GM12878 (cell line): ENCODE data around the gene CCDC106. TPM values are rescaled to one million over a fixed set of nuclear protein-coding genes. Genes with fewer than 3 reads are reported as not detected.

Experiments
- ATAC-seq: fragments of 200-7000 bp; cut with Tn5 transposase; 3 replicates; pipeline ENCODE4 v1.9.1; 2020; ENCODE audit warnings: mild to moderate bottlenecking, moderate library complexity
- BruUV-seq: library from RNA; stranded (reverse); fragments of 400-500 nt; replicated peaks from 2 replicates; lab custom pipeline; 2021; lab: Mats Ljungman, UMichigan
- CTCF ChIA-PET: fragments of 300-600 bp; sonication (Branson Sonifier 250); formaldehyde crosslinking; extraction: SDS; loops from one replicate; lab custom pipeline; 2021; ENCODE audit warnings: inconsistent platforms; lab: Yijun Ruan, JAX
- POLR2A ChIA-PET: fragments of 350-600 bp; formaldehyde crosslinking; extraction: SDS; loops from one replicate; lab custom pipeline; 2021; ENCODE audit warnings: inconsistent platforms; lab: Charles Lee
- RAD21 ChIA-PET: fragments of 300-600 bp; sonication (Branson Sonifier 250); formaldehyde crosslinking; loops from one replicate; lab custom pipeline; 2023; ENCODE audit warnings: antibody characterized with exemption; ENCODE audit not compliant: unreplicated experiment; lab: Charles Lee
- SMC1A ChIA-PET: fragments of 300-600 bp; sonication (Branson Sonifier 250); formaldehyde crosslinking; loops from one replicate; lab custom pipeline; 2023; ENCODE audit not compliant: unreplicated experiment, uncharacterized antibody; lab: Charles Lee
- DNase-seq: peaks from one replicate; pipeline ENCODE4 v3.0.0-alpha.2; 2011; ENCODE audit warnings: low read depth, low spot score
- FAIRE-seq: peaks from 3 replicates; lab custom pipeline; 2011; peaks lifted over from hg19 to GRCh38; lab: Jason Lieb, UNC
- H2AFZ ChIP-seq: 2 replicates; pipeline ENCODE4 v1.6.0; 2011; ENCODE audit warnings: low read depth, low read length, control low read depth; ENCODE audit not compliant: control insufficient read depth
- H3K27ac ChIP-seq: 2 replicates; pipeline ENCODE4 v1.5.1; 2011; ENCODE audit warnings: control low read depth; ENCODE audit not compliant: control insufficient read depth, insufficient read depth
- H3K27me3 ChIP-seq, 2 experiments: replicated peaks in 1 of 2; 2 replicates each; pipeline versions ENCODE4 v1.6.0 to v1.6.1; 2011; ENCODE audit warnings: low read length in 1 of 2; ENCODE audit not compliant: control insufficient read depth in 2 of 2, insufficient read depth in 2 of 2
- H3K36me3 ChIP-seq, 2 experiments: 2 replicates each; pipeline ENCODE4 v1.5.1; 2011; ENCODE audit warnings: low read length in 1 of 2; ENCODE audit not compliant: control insufficient read depth in 2 of 2, insufficient read depth in 2 of 2
- H3K4me1 ChIP-seq: 2 replicates; pipeline ENCODE4 v1.6.1; 2011; ENCODE audit warnings: mild to moderate bottlenecking, low read length, moderate library complexity, mixed read lengths; ENCODE audit not compliant: control insufficient read depth, insufficient read depth
- H3K4me2 ChIP-seq: 2 replicates; pipeline ENCODE4 v1.6.0; 2011; ENCODE audit warnings: control low read depth; ENCODE audit not compliant: control insufficient read depth, insufficient read depth
- H3K4me3 ChIP-seq: fragments of 200-600 bp; sonication (generic); 2 replicates; pipeline ENCODE4 v1.5.1; 2016
- H3K79me2 ChIP-seq: 2 replicates; pipeline ENCODE4 v1.6.0; 2011; ENCODE audit warnings: low read length; ENCODE audit not compliant: control insufficient read depth, insufficient read depth
- H3K9ac ChIP-seq: 2 replicates; pipeline ENCODE4 v1.8.0; 2011; ENCODE audit warnings: low read length, control low read depth, mixed read lengths; ENCODE audit not compliant: control insufficient read depth, insufficient read depth
- H3K9me3 ChIP-seq: replicated peaks from 3 replicates; pipeline ENCODE4 v1.5.1; 2011; ENCODE audit warnings: mild to moderate bottlenecking, low read length; ENCODE audit not compliant: control insufficient read depth, insufficient read depth
- H4K20me1 ChIP-seq: 2 replicates; pipeline ENCODE4 v1.6.0; 2011; ENCODE audit not compliant: control insufficient read depth, insufficient read depth
- BCLAF1 ChIP-seq: fragments of 450-650 bp; IDR thresholded peaks from 2 replicates; pipeline ENCODE4 v1.6.1; 2017; ENCODE audit warnings: antibody characterized with exemption, mild to moderate bottlenecking, moderate library complexity
- BHLHE40 ChIP-seq, 2 experiments: fragments of 450-650 bp in 1 of 2; IDR thresholded peaks; 2 replicates each; pipeline ENCODE4 v1.6.1; 2011 to 2017; ENCODE audit warnings: low read depth in 2 of 2, borderline replicate concordance in 1 of 2, improper control_type of control experiment in 1 of 2, low read length in 1 of 2, mild to moderate bottlenecking in 1 of 2
- CBX3 ChIP-seq: fragments of 200-600 bp; sonication (generic); IDR thresholded peaks from 2 replicates; pipeline ENCODE4 v1.6.1; 2016; ENCODE audit warnings: low read depth, borderline replicate concordance
- HDAC6 ChIP-seq: fragments of 200-600 bp; sonication (generic); IDR thresholded peaks from one replicate; pipeline ENCODE4 v1.8.0; 2017; ENCODE audit warnings: antibody characterized with exemption; ENCODE audit not compliant: unreplicated experiment
- MEF2A ChIP-seq: IDR thresholded peaks from 2 replicates; pipeline ENCODE4 v1.6.1; 2011; ENCODE audit warnings: low read depth, mild to moderate bottlenecking, low read length, moderate library complexity; ENCODE audit not compliant: insufficient read depth
- NR2C1 ChIP-seq: fragments of 450-650 bp; IDR thresholded peaks from 2 replicates; pipeline ENCODE4 v1.6.1; 2017; ENCODE audit warnings: antibody characterized with exemption, mild to moderate bottlenecking, moderate library complexity
- NR2C2 ChIP-seq: IDR thresholded peaks from 2 replicates; pipeline ENCODE4 v1.6.1; 2011; ENCODE audit warnings: borderline replicate concordance, low read depth; ENCODE audit not compliant: control insufficient read depth, insufficient read length
- RAD51 ChIP-seq: fragments of 450-650 bp; IDR thresholded peaks from 2 replicates; pipeline ENCODE4 v1.6.1; 2016; ENCODE audit warnings: moderate library complexity, mild to moderate bottlenecking, inconsistent platforms
- RUNX3 ChIP-seq: IDR thresholded peaks from 2 replicates; pipeline ENCODE4 v1.6.1; 2012; ENCODE audit warnings: low read length, inconsistent platforms
- SREBF1 ChIP-seq: IDR thresholded peaks from 2 replicates; pipeline ENCODE4 v1.6.1; 2012; ENCODE audit warnings: mild to moderate bottlenecking, low read length
- STAT3 ChIP-seq: IDR thresholded peaks from 2 replicates; pipeline ENCODE4 v1.6.1; 2011; ENCODE audit warnings: low read depth, low read length, improper control_type of control experiment
- ZBTB40 ChIP-seq: fragments of 450-650 bp; IDR thresholded peaks from 2 replicates; pipeline ENCODE4 v1.6.1; 2016; ENCODE audit warnings: mild to moderate bottlenecking, moderate library complexity, borderline replicate concordance
- ZNF274 ChIP-seq: IDR thresholded peaks from one replicate; pipeline ENCODE4 v1.8.0; 2011; ENCODE audit not compliant: insufficient read length, insufficient read depth
- WGBS: methylation state at CpG from one replicate; pipeline ENCODE4 v1.1.6; 2016; ENCODE audit warnings: low lambda C conversion rate; ENCODE audit not compliant: insufficient replicate concordance, insufficient coverage; ENCODE audit errors: missing lambda C conversion rate; 5-methylcytosine and 5-hydroxymethylcytosine counted together
- in situ Hi-C: fragments of 300-500 bp; cut with MboI; formaldehyde crosslinking; loops from 9 replicates; pipeline ENCODE4 v1.14.3; 2018; ENCODE audit warnings: mixed read lengths
- intact Hi-C: fragments of 100-400 bp; cut with micrococcal nuclease; formaldehyde crosslinking; loops from one replicate; pipeline ENCODE4 v1.14.2; 2022; ENCODE audit not compliant: unreplicated experiment
- polyA plus RNA-seq, 11 experiments: library from polyadenylated mRNA; depleted of rRNA in 4 of 11; unstranded in 6 of 11; stranded (reverse) in 5 of 11; fragments of >200 nt; fragmentation: Nextera tagmentation in 4 of 11; fragmentation: Illumina TruSeq in 1 of 11; extraction: Ambion mirVana in 4 of 11; extraction: Trizol in 1 of 11; gene quantifications; 1 replicate in 1 of 11; 2 replicates in 10 of 11; pipeline versions ENCODE4 v1.2.1 to v1.2.3, GENCODE V29; 2011 to 2016; ENCODE audit warnings: inconsistent platforms in 2 of 11, missing spikeins in 2 of 11, low read depth in 1 of 11
- total RNA-seq, 4 experiments: library from RNA; depleted of rRNA in 3 of 4; stranded (reverse); fragments of >200 nt in 3 of 4; fragmentation: Illumina TruSeq in 1 of 4; extraction: Trizol in 1 of 4; gene quantifications; 2 replicates each; pipeline versions ENCODE4 v1.2.1 to v1.2.3, GENCODE V29; 2013 to 2021

The CCDC106 gene
- total and polyA plus RNA-seq, 10 of the 15 experiments (the other 5 are each of a cell fraction or from before 2014, with no cell fraction given), result 0.04 to 35.9 (median 19.8) TPM

- peak; percentile 57 for TF ChIP-seq NR2C1
- TF ChIP-seq, all 136 proteins: peak for 50
These were observed 7.0 kb downstream of the CCDC106 start, which contains the start of gene U2AF2 (continued) for GRCh38 chr19:55654868-55655647.

- TSS peak; percentile 67 for BruUV-seq
- Histone ChIP-seq H3K4me1 (peaks cover 12% of the 10 kb centered on the region), H3K4me2 (peak overlapping the region; percentile 94), H3K4me3 (peak overlapping the region; percentile 94), H3K36me3 (peaks cover 2 to 21% of the 10 kb centered on the region in 2 experiments; a peak in 3 of 4 replicates), H2AFZ (peak overlapping the region; percentile 19), H3K9me3 (no peaks in the 10 kb centered on the region), H3K9ac (peak overlapping the region; percentile 98), H4K20me1 (peaks cover 11% of the 10 kb centered on the region), H3K27me3 (no peaks in the 10 kb centered on the region), H3K27ac (peak overlapping the region; percentile 100), H3K79me2 (peaks cover 58% of the 10 kb centered on the region)
- ATAC-seq (no peak), DNase-seq (no peak), FAIRE-seq (no peak)
- CTCF ChIA-PET, result interaction anchor here (2.1 to 2.3 kb wide), 2 partner anchors 16 to 23 kb away, joined by 12 to 14 read pairs; no protein-coding TSS in a partner anchor
- SMC1A ChIA-PET, result interaction anchor here (3.2 kb wide), 1 partner anchor 16 kb away, joined by 15 read pairs; no protein-coding TSS in a partner anchor
- POLR2A ChIA-PET, result interaction anchor here (2.0 kb wide), 1 partner anchor 16 kb away, joined by 5 read pairs; no protein-coding TSS in a partner anchor
- RAD21 ChIA-PET, result interaction anchor here (1.2 to 2.3 kb wide), 3 partner anchors 21 to 154 kb away, joined by 4 to 14 read pairs (median 9); no protein-coding TSS in a partner anchor
- in situ Hi-C loops (loop anchor here (10.0 to 25.0 kb wide), 2 partner anchors 1191 to 1518 kb away; partner anchors contain the start of genes CNOT3 and LENG9), intact Hi-C loops (loop anchor here (2.0 kb wide), 1 partner anchor 23 kb away; no protein-coding TSS in a partner anchor)
- under 1% methylated on average over 15 of the region's 19 CpGs for WGBS
- TF ChIP-seq RAD51 (peak; percentile 4; the same call in 1 of the 2 replicates), STAT3 (no peak), SREBF1 (no peak), ZBTB40 (peak; percentile 20; the same call in 1 of the 2 replicates), HDAC6 (no peak), RUNX3 (no peak), ZNF274 (no peak), BCLAF1 (no peak), CBX3 (no peak), MEF2A (0 out of 2 replicates have a peak, but pooled peaks have one; percentile 22), BHLHE40 (IDR thresholded peaks at IDR 0.05; ENCODE audit: borderline replicate concordance in 1 of 2, low read depth in 2 of 2, low read length in 1 of 2) (0 out of 4 replicates have a peak, but pooled peaks of 1 of the 2 experiments have one; percentile 37), NR2C2 (no peak)
These were observed 7.6 kb downstream of the CCDC106 start for GRCh38 chr19:55655648-55656040.
